ENCODE measurements around the gene TMEM127.

DNA sequence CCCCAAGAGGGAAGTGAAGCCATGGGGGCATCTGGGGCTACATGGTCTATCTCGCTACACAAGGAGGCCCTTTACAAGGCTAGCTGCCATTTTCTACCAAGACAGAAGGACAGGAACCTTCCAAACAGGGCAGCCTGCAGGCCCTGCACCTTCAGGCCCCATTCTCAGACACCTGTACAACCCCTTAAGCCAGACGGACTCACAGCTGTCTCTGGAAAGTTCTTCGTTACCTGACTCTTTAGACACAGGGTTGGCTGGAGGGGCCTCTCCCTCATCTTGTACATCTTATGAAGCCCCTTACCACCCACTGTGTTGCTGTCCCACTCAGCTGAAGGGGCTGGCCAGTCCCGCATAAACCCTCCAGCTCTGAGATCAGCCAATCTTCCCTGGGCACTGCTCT lies 17.2 kb downstream of the TMEM127 start:
- TF ChIP-seq POLR2AphosphoS5 (IDR thresholded peaks at IDR 0.05; ENCODE audit: low read depth, low read length) (0 out of 2 replicates have a peak, but pooled peaks have one; percentile 24), SIN3A (IDR thresholded peaks at IDR 0.05; ENCODE audit: borderline replicate concordance, insufficient read depth, low read length) (no peak)

All from PFSK-1 (cell line).